ENCODE data around the gene FAM3D. TPM values are rescaled to one million over a fixed set of nuclear protein-coding genes. Genes with fewer than 3 reads are reported as not detected.

The FAM3D gene
- total and polyA plus RNA-seq, 2 donors from 2014 or later: 0.41 to 0.60 TPM

- TF ChIP-seq CTCF (IDR thresholded peaks at IDR 0.05; ENCODE audit: borderline replicate concordance, extremely low read depth, insufficient read depth): no peak
- H3K9ac ChIP-seq (ENCODE audit: low read length in 3 of 3): no peak overlapping the region
- H3K9me3 ChIP-seq (ENCODE audit: control insufficient read depth in 2 of 3, insufficient read depth in 1 of 3, low read length in 3 of 3): no peaks in the 10 kb centered on the region
- no peak for FAIRE-seq
- DNase-seq: no peak
- H3K27ac ChIP-seq (ENCODE audit: low read depth in 2 of 2, low read length in 2 of 2): no peak overlapping the region
- intact Hi-C loops (cut with DNase I): no loop called here
- H3K4me1 ChIP-seq (ENCODE audit: control insufficient read depth in 2 of 3, insufficient read depth in 2 of 3, low read depth in 1 of 3, low read length in 3 of 3): no peaks in the 10 kb centered on the region
- no peak overlapping the region for H3K4me3 ChIP-seq (ENCODE audit: low read length in 3 of 3)
- H3K27me3 ChIP-seq (ENCODE audit: control insufficient read depth, insufficient read depth, low read length): no peaks in the 10 kb centered on the region
- no peaks in the 10 kb centered on the region for H3K36me3 ChIP-seq (ENCODE audit: control insufficient read depth in 2 of 3, insufficient read depth in 3 of 3, low read length in 3 of 3)
Measured at GRCh38 chr3:58658508-58658907, 8.1 kb downstream of the FAM3D start.

GRCh38 chr3:58657571-58658141, 8.9 kb downstream of the FAM3D start:
- no peaks in the 10 kb centered on the region for H3K36me3 ChIP-seq (ENCODE audit: control insufficient read depth in 2 of 3, insufficient read depth in 3 of 3, low read length in 3 of 3)
- intact Hi-C loops (cut with DNase I): no loop called here
- no peak for TF ChIP-seq CTCF (IDR thresholded peaks at IDR 0.05; ENCODE audit: borderline replicate concordance, extremely low read depth, insufficient read depth)
- H3K9ac ChIP-seq (ENCODE audit: low read length in 3 of 3): no peak overlapping the region
- no peaks in the 10 kb centered on the region for H3K27me3 ChIP-seq (ENCODE audit: control insufficient read depth, insufficient read depth, low read length)
- DNase-seq (peak in 1 of 5 donors; percentile 32), FAIRE-seq (no peak)
- no peaks in the 10 kb centered on the region for H3K9me3 ChIP-seq (ENCODE audit: control insufficient read depth in 2 of 3, insufficient read depth in 1 of 3, low read length in 3 of 3)
- H3K4me1 ChIP-seq (ENCODE audit: control insufficient read depth in 2 of 3, insufficient read depth in 2 of 3, low read depth in 1 of 3, low read length in 3 of 3): no peaks in the 10 kb centered on the region
- H3K4me3 ChIP-seq (ENCODE audit: low read length in 3 of 3): no peak overlapping the region
- H3K27ac ChIP-seq (ENCODE audit: low read depth in 2 of 2, low read length in 2 of 2): no peak overlapping the region

GRCh38 chr3:58657036-58657520, 9.5 kb downstream of the FAM3D start:
- FAIRE-seq (no peak), DNase-seq (no peak)
- H3K4me1 ChIP-seq (ENCODE audit: control insufficient read depth in 2 of 3, insufficient read depth in 2 of 3, low read depth in 1 of 3, low read length in 3 of 3): no peaks in the 10 kb centered on the region
- TF ChIP-seq CTCF (IDR thresholded peaks at IDR 0.05; ENCODE audit: borderline replicate concordance, extremely low read depth, insufficient read depth): no peak
- intact Hi-C loops (cut with DNase I): no loop called here
- H3K9me3 ChIP-seq (ENCODE audit: control insufficient read depth in 2 of 3, insufficient read depth in 1 of 3, low read length in 3 of 3): no peaks in the 10 kb centered on the region
- no peaks in the 10 kb centered on the region for H3K36me3 ChIP-seq (ENCODE audit: control insufficient read depth in 2 of 3, insufficient read depth in 3 of 3, low read length in 3 of 3)
- H3K9ac ChIP-seq (ENCODE audit: low read length in 3 of 3): no peak overlapping the region
- no peak overlapping the region for H3K4me3 ChIP-seq (ENCODE audit: low read length in 3 of 3)
- no peaks in the 10 kb centered on the region for H3K27me3 ChIP-seq (ENCODE audit: control insufficient read depth, insufficient read depth, low read length)
- H3K27ac ChIP-seq (ENCODE audit: low read depth in 2 of 2, low read length in 2 of 2): no peak overlapping the region

GRCh38 chr3:58656631-58657030, 9.9 kb downstream of the FAM3D start:
- no peak overlapping the region for H3K27ac ChIP-seq (ENCODE audit: low read depth in 2 of 2, low read length in 2 of 2)
- no peaks in the 10 kb centered on the region for H3K9me3 ChIP-seq (ENCODE audit: control insufficient read depth in 2 of 3, insufficient read depth in 1 of 3, low read length in 3 of 3)
- H3K9ac ChIP-seq (ENCODE audit: low read length in 3 of 3): no peak overlapping the region
- DNase-seq: no peak
- no peak overlapping the region for H3K4me3 ChIP-seq (ENCODE audit: low read length in 3 of 3)
- no peak for TF ChIP-seq CTCF (IDR thresholded peaks at IDR 0.05; ENCODE audit: borderline replicate concordance, extremely low read depth, insufficient read depth)
- no peaks in the 10 kb centered on the region for H3K36me3 ChIP-seq (ENCODE audit: control insufficient read depth in 2 of 3, insufficient read depth in 3 of 3, low read length in 3 of 3)
- H3K4me1 ChIP-seq (ENCODE audit: control insufficient read depth in 2 of 3, insufficient read depth in 2 of 3, low read depth in 1 of 3, low read length in 3 of 3): no peaks in the 10 kb centered on the region
- intact Hi-C loops (cut with DNase I): no loop called here
- H3K27me3 ChIP-seq (ENCODE audit: control insufficient read depth, insufficient read depth, low read length): no peaks in the 10 kb centered on the region
- FAIRE-seq: no peak
